Smooth muscle cell (in vitro differentiated cells): Measurements from ENCODE around the gene CD38. TPM values are rescaled to one million over a fixed set of nuclear protein-coding genes. Genes with fewer than 3 reads are reported as not detected.

Source experiments
- DNase-seq: peaks from one replicate; lab custom pipeline; 2025; ENCODE audit not compliant: unreplicated experiment; lab: John Stamatoyannopoulos, UW
- H2AFZ ChIP-seq: fragments of 200-600 bp; sonication (generic); 2 replicates; pipeline ENCODE4 v1.6.0; 2016; ENCODE audit warnings: antibody characterized with exemption, low read depth, mild to moderate bottlenecking
- H3F3A ChIP-seq: fragments of 200-600 bp; sonication (generic); 2 replicates; pipeline ENCODE4 v1.6.0; 2017; ENCODE audit warnings: antibody characterized with exemption, low read depth
- H3K27ac ChIP-seq: fragments of 200-600 bp; sonication (generic); 2 replicates; pipeline ENCODE4 v1.5.1; 2016; ENCODE audit warnings: low read depth, mild to moderate bottlenecking
- H3K27me3 ChIP-seq: fragments of 200-600 bp; sonication (generic); 2 replicates; pipeline ENCODE4 v1.6.1; 2016; ENCODE audit warnings: low read depth, mild to moderate bottlenecking
- H3K36me3 ChIP-seq: fragments of 200-600 bp; sonication (generic); 2 replicates; pipeline ENCODE4 v1.5.1; 2016; ENCODE audit warnings: low read depth
- H3K4me1 ChIP-seq: fragments of 200-600 bp; sonication (generic); 2 replicates; pipeline ENCODE4 v1.5.1; 2016; ENCODE audit warnings: low read depth
- H3K4me2 ChIP-seq: fragments of 200-600 bp; sonication (generic); 2 replicates; pipeline ENCODE4 v1.6.0; 2016; ENCODE audit warnings: mild to moderate bottlenecking
- H3K4me3 ChIP-seq: fragments of 200-600 bp; sonication (generic); 2 replicates; pipeline ENCODE4 v1.5.1; 2016; ENCODE audit warnings: mild to moderate bottlenecking
- H3K79me2 ChIP-seq: fragments of 200-600 bp; sonication (generic); 2 replicates; pipeline ENCODE4 v1.6.0; 2016; ENCODE audit warnings: low read depth, mild to moderate bottlenecking
- H3K9ac ChIP-seq: fragments of 200-600 bp; sonication (generic); 2 replicates; pipeline ENCODE4 v1.6.0; 2016; ENCODE audit warnings: low read depth
- H3K9me3 ChIP-seq: fragments of 200-600 bp; sonication (generic); replicated peaks from 2 replicates; pipeline ENCODE4 v1.5.1; 2016; ENCODE audit warnings: low read depth
- H4K20me1 ChIP-seq: fragments of 200-600 bp; sonication (generic); 2 replicates; pipeline ENCODE4 v1.6.0; 2016; ENCODE audit warnings: low read depth
- WGBS: methylation state at CpG from one replicate; pipeline ENCODE4 v1.1.7; 2016; ENCODE audit warnings: low lambda C conversion rate; 5-methylcytosine and 5-hydroxymethylcytosine counted together
- polyA plus RNA-seq: library from polyadenylated mRNA; unstranded; fragments of >200 nt; fragmentation: Nextera tagmentation; extraction: Ambion mirVana; gene quantifications from 2 replicates; pipeline ENCODE4 v1.2.1, GENCODE V29; 2016
- total RNA-seq: library from RNA; depleted of rRNA; stranded (reverse); fragments of >200 nt; gene quantifications from 2 replicates; pipeline ENCODE4 v1.2.3, GENCODE V29; 2014
- TF ChIP-seq, protein P1 (sequence below): fragments of 200-600 bp; sonication (generic); IDR thresholded peaks from 2 replicates; pipeline ENCODE4 v1.5.1; 2017; ENCODE audit warnings: borderline replicate concordance, mild to moderate bottlenecking, antibody characterized with exemption; ENCODE audit not compliant: insufficient read depth, poor library complexity, severe bottlenecking

CD38 gene
- total and polyA plus RNA-seq, 2 experiments from 2014 or later: not detected

DNA sequence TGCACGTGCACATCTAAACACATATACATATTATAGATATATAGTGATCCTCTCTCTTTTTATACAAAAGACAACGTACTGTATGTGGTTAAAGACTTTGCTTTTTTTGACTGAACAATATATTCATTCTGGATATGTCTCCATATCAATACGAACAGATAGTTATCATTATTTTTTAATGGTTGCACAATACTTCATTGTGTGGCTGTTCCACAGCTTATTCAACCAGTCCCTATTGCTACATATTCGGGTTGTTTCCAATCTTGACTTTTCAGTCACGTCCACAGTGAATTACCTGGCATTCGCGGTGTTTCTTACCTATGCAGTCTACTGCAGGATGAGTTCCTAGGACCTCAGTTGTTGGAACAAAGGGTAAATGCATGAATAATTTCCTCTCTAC, 107.3 kb downstream of the CD38 start:
- H3K4me1 ChIP-seq: no peaks in the 10 kb centered on the region
- H3K36me3 ChIP-seq: no peaks in the 10 kb centered on the region
- H3K27me3 ChIP-seq: no peaks in the 10 kb centered on the region
- no peaks in the 10 kb centered on the region for H3K79me2 ChIP-seq
- H3K9ac ChIP-seq: no peak overlapping the region
- TF ChIP-seq, protein P1, sequence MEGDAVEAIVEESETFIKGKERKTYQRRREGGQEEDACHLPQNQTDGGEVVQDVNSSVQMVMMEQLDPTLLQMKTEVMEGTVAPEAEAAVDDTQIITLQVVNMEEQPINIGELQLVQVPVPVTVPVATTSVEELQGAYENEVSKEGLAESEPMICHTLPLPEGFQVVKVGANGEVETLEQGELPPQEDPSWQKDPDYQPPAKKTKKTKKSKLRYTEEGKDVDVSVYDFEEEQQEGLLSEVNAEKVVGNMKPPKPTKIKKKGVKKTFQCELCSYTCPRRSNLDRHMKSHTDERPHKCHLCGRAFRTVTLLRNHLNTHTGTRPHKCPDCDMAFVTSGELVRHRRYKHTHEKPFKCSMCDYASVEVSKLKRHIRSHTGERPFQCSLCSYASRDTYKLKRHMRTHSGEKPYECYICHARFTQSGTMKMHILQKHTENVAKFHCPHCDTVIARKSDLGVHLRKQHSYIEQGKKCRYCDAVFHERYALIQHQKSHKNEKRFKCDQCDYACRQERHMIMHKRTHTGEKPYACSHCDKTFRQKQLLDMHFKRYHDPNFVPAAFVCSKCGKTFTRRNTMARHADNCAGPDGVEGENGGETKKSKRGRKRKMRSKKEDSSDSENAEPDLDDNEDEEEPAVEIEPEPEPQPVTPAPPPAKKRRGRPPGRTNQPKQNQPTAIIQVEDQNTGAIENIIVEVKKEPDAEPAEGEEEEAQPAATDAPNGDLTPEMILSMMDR: no peak
- no peaks in the 10 kb centered on the region for H3K9me3 ChIP-seq
- H3K27ac ChIP-seq: no peak overlapping the region
- H3K4me3 ChIP-seq: no peak overlapping the region
- no peak overlapping the region for H3K4me2 ChIP-seq
- WGBS: 90% methylated on average over 7 of the region's 7 CpGs
- no peak overlapping the region for H2AFZ ChIP-seq
- DNase-seq: no peak
- H3F3A ChIP-seq: no peaks in the 10 kb centered on the region
- H4K20me1 ChIP-seq: no peaks in the 10 kb centered on the region

DNA sequence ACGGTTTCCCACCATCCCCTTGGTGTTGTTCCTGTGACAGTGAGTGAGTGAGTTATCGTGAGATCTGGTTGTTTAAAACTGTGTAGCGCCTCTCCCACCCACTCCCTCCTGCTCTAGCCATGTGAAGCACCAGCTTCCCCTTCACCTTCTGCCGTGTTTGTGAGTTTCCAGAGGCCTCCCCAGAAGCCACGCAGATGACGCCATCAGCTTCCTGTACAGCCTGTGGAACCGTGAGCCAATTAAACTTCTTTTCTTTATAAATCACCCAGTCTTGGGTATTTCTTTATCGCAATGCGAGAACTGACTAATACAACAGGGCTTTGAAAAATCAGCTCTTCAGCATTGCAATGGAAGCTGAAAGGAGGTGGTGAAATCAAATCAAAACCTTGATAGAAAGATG, 110.4 kb downstream of the CD38 start:
- Histone ChIP-seq H3K79me2 (no peaks in the 10 kb centered on the region), H3K27ac (no peak overlapping the region), H3K36me3 (no peaks in the 10 kb centered on the region), H3K27me3 (no peaks in the 10 kb centered on the region), H3K4me2 (no peak overlapping the region), H3K9me3 (no peaks in the 10 kb centered on the region), H3K4me1 (no peaks in the 10 kb centered on the region), H3F3A (no peaks in the 10 kb centered on the region), H3K9ac (no peak overlapping the region), H3K4me3 (no peak overlapping the region), H2AFZ (no peak overlapping the region), H4K20me1 (no peaks in the 10 kb centered on the region)
- 92% methylated on average over 9 of the region's 9 CpGs for WGBS
- TF ChIP-seq, protein P1: no peak
- no peak for DNase-seq

DNA sequence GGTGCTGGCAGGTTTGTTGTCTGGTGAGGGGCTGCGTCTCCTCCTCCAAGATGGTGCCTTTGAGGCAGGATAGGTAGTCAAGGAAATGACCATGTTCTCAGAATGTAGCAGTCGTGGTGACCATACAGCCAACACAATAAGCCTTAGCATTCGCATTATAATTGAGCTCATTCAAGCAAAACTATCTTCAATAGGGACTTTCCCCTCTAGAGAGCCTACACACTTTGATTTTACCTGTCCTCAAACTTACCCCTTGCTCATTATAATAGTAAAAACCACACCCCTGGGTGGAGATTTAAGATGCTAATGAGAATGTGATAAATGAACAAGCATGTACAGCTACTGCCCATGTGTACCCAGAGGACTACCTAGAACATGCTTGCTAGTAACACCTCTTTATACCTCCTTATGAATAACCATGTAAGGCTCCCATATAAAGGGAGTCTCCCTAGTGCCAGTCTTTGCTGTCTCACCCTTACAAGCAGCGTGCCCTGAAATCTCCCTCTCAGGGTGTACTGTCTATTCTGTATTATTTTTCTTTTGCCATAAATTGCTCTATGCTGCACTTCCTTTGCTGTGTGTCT, 112.2 kb downstream of the CD38 start:
- Histone ChIP-seq H3K36me3 (no peaks in the 10 kb centered on the region), H3K4me1 (peaks cover 3% of the 10 kb centered on the region), H3K4me2 (no peak overlapping the region), H3K79me2 (no peaks in the 10 kb centered on the region), H2AFZ (no peak overlapping the region), H3K4me3 (no peak overlapping the region), H4K20me1 (no peaks in the 10 kb centered on the region), H3F3A (no peaks in the 10 kb centered on the region), H3K27me3 (no peaks in the 10 kb centered on the region), H3K27ac (no peak overlapping the region), H3K9ac (no peak overlapping the region), H3K9me3 (no peaks in the 10 kb centered on the region)
- 88% methylated on average over 4 of the region's 4 CpGs for WGBS
- no peak for DNase-seq
- TF ChIP-seq, protein P1: no peak

GRCh38 chr4:15891312-15891711, 113.2 kb downstream of the CD38 start:
- Histone ChIP-seq H3K79me2 (no peaks in the 10 kb centered on the region), H4K20me1 (no peaks in the 10 kb centered on the region), H3K9me3 (no peaks in the 10 kb centered on the region), H3K27me3 (no peaks in the 10 kb centered on the region), H3K4me1 (peaks cover 3% of the 10 kb centered on the region), H3K9ac (no peak overlapping the region), H3K27ac (no peak overlapping the region), H3K4me2 (no peak overlapping the region), H3K4me3 (no peak overlapping the region), H3K36me3 (no peaks in the 10 kb centered on the region), H2AFZ (no peak overlapping the region), H3F3A (no peaks in the 10 kb centered on the region)
- TF ChIP-seq, protein P1: no peak
- 85% methylated on average over 4 of the region's 4 CpGs for WGBS
- DNase-seq: no peak
